Nephron progenitor cell (in vitro differentiated cells): Measurements from ENCODE around the gene OSBP.

Experiments
- DNase-seq: peaks from one replicate; pipeline ENCODE4 v3.0.0; 2021
- H3K27ac Mint-ChIP-seq: 2 replicates; pipeline ENCODE4 v1.8.0; 2021; ENCODE audit warnings: mild to moderate bottlenecking, moderate library complexity, mixed read lengths
- H3K27me3 Mint-ChIP-seq: 2 replicates; pipeline ENCODE4 v1.8.0; 2021; ENCODE audit warnings: mild to moderate bottlenecking, low read depth, mixed read lengths; ENCODE audit not compliant: poor library complexity
- H3K36me3 Mint-ChIP-seq: 2 replicates; pipeline ENCODE4 v1.8.0; 2021; ENCODE audit warnings: low read depth, mixed read lengths
- H3K4me1 Mint-ChIP-seq: 2 replicates; pipeline ENCODE4 v1.8.0; 2021; ENCODE audit warnings: mixed read lengths
- H3K4me3 Mint-ChIP-seq: 2 replicates; pipeline ENCODE4 v1.8.0; 2021; ENCODE audit warnings: mild to moderate bottlenecking, moderate library complexity, mixed read lengths
- H3K9me3 Mint-ChIP-seq: 2 replicates; pipeline ENCODE4 v1.8.0; 2021; ENCODE audit warnings: mild to moderate bottlenecking, moderate library complexity, mixed read lengths
- CTCF ChIP-seq: fragments of 200-600 bp; sonication (generic); IDR thresholded peaks from 2 replicates; pipeline ENCODE4 v1.5.0; 2021; ENCODE audit warnings: antibody characterized with exemption

Gene OSBP

GRCh38 chr11:59542142-59542810, 73.3 kb downstream of the OSBP start:
- no peak for DNase-seq
- H3K9me3 Mint-ChIP-seq, result no peaks in the 10 kb centered on the region
- H3K4me3 Mint-ChIP-seq, result no peak overlapping the region
- no peak for TF ChIP-seq CTCF
- H3K4me1 Mint-ChIP-seq, result peaks cover 15% of the 10 kb centered on the region
- H3K27ac Mint-ChIP-seq, result no peak overlapping the region
- no peaks in the 10 kb centered on the region for H3K27me3 Mint-ChIP-seq
- H3K36me3 Mint-ChIP-seq, result no peaks in the 10 kb centered on the region

GRCh38 chr11:59534676-59535075, 80.9 kb downstream of the OSBP start:
- Mint-ChIP-seq H3K27ac (no peak overlapping the region), H3K36me3 (peaks cover 10% of the 10 kb centered on the region), H3K9me3 (peaks cover 10% of the 10 kb centered on the region), H3K4me3 (no peak overlapping the region), H3K27me3 (no peaks in the 10 kb centered on the region), H3K4me1 (peaks cover 27% of the 10 kb centered on the region)
- TF ChIP-seq CTCF, result no peak
- DNase-seq, result no peak

- no peaks in the 10 kb centered on the region for H3K27me3 Mint-ChIP-seq
- peaks cover 10% of the 10 kb centered on the region for H3K36me3 Mint-ChIP-seq
- no peak overlapping the region for H3K27ac Mint-ChIP-seq
- no peak for DNase-seq
- no peak overlapping the region for H3K4me3 Mint-ChIP-seq
- H3K4me1 Mint-ChIP-seq, result peaks cover 44% of the 10 kb centered on the region
- no peak for TF ChIP-seq CTCF
- peaks cover 16% of the 10 kb centered on the region for H3K9me3 Mint-ChIP-seq
These were observed 83.0 kb downstream of the OSBP start for GRCh38 chr11:59532620-59533019.

- Mint-ChIP-seq H3K27me3 (no peaks in the 10 kb centered on the region), H3K9me3 (peaks cover 16% of the 10 kb centered on the region), H3K36me3 (peaks cover 10% of the 10 kb centered on the region), H3K4me1 (peaks cover 30% of the 10 kb centered on the region), H3K4me3 (peak overlapping the region; percentile 62), H3K27ac (peak overlapping the region; percentile 77)
- TF ChIP-seq CTCF, result no peak
- no peak for DNase-seq
These were observed 86.9 kb downstream of the OSBP start for GRCh38 chr11:59528711-59529110.
